Stimulated activated CD4-positive, alpha-beta T cell treated with anti-CD3 and anti-CD28 coated beads, Interleukin-15, amount 100 ng/mL, for 48 hours (primary cell): Measurements from ENCODE around the gene CCDC85B.

ENCODE experiments used
- DNase-seq, 2 donors: peaks; one replicate each; pipeline ENCODE4 v3.0.0-alpha.2; 2020; ENCODE audit warnings: low read depth in 2 of 2

CCDC85B gene

DNA sequence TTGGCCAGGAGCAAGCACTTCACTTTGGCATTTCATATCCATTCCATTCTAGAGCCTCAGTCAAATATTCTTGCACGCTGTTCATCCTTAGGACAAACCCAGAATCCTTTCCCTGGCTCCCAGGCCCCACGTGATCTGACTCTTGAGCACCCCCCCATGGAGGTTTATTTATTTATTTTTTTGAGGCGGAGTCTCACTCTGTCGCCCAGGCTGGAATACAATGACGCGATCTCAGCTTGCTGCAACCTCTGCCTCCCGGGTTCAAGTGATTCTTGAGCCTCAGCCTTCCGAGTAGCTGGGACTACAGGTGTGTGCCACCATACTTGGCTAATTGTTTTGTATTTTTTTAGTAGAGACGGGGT is 42.1 kb downstream of the CCDC85B start:
- no peak for DNase-seq

DNA sequence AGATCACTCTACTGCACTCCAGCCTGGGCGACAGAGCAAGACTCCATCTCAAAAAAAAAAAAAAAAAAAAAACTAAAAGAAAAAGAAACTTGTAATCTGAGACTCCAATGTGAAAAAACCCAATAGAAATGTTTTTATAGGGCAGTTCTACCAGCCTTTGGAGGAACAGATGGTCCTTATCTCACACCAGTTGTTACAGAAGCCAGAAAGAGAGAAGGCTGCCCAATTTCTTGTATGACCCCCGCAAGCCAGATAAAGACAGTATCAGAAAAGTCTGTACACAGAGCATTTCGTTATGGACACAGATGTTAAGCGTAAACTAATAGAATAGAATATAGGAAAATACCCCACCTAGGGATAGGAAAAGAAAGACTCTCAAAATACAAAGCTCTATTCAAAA is 43.5 kb downstream of the CCDC85B start:
- DNase-seq, result no peak

DNA sequence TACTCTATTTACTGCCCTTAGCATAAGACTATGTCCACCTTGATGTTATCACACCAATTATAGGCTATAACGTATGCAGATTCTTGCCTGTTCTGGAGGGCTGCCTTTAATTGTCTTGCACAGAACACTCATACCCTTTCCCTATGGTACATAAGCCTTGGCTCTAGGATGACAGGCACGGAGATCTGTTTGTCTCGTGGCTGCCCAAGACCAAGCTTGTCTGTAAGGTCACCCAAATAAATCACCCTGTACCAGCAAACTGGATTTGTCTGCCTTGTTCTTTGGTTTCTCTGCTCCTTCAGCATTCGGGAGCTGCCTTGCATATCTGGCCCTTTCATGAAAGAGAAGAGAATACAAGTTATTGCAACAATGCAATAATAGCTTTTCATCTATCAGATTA is 47.3 kb downstream of the CCDC85B start:
- no peak for DNase-seq
